ENCODE results near the gene LRRFIP1.
"Not testable (repeated sequence)": the region's sequence is repeated elsewhere in the genome, so short reads cannot be mapped to it uniquely, and the experiment has no call there.

LRRFIP1 gene, protein sequence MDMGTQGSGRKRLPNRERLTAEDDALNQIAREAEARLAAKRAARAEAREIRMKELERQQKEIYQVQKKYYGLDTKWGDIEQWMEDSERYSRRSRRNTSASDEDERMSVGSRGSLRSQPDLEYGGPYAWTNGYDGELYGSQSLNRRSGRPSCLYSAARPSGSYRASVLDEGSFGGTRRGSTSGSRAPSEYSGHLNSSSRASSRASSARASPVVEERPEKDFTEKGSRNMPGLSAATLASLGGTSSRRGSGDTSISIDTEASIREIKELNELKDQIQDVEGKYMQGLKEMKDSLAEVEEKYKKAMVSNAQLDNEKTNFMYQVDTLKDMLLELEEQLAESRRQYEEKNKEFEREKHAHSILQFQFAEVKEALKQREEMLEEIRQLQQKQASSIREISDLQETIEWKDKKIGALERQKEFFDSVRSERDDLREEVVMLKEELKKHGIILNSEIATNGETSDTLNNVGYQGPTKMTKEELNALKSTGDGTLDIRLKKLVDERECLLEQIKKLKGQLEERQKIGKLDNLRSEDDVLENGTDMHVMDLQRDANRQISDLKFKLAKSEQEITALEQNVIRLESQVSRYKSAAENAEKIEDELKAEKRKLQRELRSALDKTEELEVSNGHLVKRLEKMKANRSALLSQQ

DNA sequence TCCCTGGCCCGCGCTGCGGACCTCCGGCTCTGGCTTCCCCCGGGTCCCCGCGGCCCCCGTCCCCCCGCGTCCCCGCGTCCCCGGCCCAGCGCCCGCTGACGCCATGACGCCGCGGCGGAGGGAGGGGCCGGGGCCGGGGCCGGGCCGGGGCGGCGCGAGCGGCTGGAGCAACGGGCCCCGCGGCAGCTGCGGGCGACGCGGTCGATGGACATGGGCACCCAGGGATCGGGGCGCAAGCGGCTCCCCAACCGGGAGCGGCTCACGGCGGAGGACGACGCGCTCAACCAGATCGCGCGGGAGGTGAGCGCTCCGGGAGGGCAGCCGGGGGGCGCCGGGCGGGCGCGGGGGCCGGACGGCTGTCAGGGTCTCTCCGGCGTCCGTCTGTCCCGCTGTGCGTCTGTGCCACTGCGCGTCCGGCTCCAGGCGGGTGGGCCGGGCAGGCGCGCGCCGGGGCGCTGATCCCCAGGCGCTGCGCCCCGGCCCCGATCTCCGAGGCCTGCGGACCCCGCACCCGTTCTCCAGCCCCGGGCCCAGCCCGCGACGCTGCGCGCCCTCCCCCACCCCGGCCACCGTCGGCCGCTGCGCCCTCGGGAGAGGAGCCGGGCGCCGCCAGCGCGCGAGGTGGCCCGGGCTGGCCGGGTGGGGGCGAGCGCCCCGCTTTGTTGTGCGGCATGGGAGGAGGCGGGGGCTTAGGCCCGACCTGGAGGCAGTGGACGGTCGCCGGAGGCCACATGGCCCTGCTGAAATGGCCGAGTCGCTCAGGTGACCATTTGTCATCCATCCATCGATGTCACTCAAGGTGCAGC, at the start of gene LRRFIP1:
Gene LRRFIP1, plus strand, starts transcription at position 147 of the 806 bp plus-strand sequence. Its CDS starts 58 bp downstream, at position 205.
- peak; percentile 22 for DNase-seq

DNA sequence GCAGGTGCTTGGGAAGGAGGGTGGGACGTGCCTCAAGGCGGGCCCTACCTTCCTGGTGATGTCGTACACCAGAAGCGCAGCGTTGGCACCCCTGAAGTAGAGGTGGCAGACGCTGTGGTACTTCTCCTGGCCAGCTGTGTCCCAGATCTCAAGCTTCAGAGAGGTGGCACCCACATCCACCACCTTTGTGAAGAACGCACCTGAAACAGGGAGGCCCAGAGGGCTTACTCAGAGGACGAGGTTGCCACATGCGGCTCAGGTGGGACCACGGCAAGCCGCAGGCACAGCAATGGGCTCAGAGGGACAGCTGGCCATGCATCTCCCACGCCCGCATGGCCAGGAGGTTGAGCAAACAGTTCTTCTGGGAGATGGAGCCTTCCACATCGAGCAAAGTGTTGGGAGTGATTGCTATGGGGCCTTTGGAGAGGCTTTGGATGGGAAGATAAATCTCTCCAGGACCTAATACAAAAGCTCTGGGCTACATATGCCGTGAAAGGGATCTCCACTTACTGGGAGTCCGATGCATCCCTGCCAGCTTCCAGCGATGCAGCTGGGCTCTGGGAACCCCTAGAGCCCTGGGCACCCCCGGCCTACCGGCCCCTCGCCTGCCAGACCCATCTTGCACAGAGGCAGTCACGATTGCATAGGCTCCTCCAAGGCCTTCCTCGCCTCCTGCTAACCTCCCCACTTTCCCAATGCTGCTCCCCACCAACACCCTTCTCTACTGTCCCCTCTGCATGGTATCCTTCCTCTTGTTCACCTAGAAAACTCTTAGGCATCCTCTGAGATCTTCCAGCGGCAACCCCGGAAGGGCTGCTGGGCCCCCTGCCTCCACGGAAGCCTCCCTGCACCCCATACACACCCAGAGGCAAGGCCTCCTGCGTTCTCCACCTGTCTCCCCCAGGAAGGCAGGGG, 49.2 kb upstream of the LRRFIP1 start:
- DNase-seq: no peak

DNA sequence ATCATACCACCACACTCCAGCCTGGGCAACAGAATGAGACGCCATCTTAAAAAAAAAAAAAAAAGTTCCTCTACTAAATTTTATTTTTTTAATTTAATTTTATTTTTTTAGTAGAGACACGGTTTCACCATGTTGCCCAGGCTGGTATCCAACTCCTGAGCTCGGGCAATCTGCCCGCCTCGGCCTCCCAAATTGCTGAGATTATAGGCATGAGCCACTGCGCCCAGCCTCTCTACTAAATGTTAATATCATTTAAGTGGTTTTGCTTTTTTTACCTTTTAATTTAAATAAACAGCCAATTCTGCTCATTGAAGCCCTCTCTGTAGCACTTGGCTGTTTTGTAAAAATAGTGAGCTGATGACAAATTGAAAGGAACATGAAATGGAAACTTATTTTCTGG, 46.1 kb upstream of the LRRFIP1 start:
- no peak for DNase-seq

DNA sequence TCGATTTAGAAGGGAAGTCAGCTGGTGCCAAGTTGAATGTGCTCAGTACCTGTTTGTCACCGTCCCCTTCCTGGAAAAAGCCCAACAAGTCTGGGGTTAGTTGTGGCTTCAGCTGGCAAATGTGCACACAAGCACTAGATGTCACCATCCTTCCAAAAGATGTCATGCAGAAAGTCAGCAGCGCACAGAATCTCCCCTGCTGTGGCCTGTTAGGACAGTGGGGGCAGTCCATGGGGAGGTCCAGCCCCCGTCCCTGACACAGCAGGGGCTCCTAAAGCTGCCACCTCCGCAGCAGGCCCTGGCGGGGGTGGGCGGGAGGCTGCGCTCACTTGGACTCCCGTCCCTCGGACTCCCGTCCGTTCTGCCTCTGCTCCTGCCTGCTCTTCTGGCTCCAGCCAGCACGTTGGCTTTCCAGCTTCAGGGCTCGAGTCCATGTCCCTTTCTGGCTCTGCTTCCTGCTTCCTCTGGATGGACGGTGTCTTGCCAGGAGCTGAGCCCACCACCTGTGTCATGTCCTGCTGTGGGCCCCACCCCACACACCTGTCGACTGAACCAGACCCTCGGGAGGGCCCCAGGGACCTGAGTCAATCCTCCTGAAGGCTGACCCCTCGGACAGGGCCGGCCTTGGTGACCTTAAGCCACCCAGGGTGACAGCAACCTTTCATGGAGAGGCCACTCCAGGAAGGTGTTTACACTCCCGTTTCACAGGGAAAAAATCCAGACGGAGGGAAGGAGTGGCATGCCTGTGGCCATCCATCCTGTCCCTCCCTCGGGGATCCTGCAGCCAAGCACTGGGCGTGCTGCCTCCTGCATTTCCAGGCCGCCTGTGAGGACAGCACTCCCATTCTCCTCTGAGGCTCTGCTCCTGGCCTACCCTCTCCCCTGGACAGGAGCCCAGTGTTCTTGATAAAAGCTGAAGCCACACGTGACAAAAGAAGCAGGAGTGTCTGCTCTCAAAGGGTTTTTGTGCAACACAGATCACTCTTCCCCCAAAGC, 45.3 kb upstream of the LRRFIP1 start:
- DNase-seq: no peak

DNA sequence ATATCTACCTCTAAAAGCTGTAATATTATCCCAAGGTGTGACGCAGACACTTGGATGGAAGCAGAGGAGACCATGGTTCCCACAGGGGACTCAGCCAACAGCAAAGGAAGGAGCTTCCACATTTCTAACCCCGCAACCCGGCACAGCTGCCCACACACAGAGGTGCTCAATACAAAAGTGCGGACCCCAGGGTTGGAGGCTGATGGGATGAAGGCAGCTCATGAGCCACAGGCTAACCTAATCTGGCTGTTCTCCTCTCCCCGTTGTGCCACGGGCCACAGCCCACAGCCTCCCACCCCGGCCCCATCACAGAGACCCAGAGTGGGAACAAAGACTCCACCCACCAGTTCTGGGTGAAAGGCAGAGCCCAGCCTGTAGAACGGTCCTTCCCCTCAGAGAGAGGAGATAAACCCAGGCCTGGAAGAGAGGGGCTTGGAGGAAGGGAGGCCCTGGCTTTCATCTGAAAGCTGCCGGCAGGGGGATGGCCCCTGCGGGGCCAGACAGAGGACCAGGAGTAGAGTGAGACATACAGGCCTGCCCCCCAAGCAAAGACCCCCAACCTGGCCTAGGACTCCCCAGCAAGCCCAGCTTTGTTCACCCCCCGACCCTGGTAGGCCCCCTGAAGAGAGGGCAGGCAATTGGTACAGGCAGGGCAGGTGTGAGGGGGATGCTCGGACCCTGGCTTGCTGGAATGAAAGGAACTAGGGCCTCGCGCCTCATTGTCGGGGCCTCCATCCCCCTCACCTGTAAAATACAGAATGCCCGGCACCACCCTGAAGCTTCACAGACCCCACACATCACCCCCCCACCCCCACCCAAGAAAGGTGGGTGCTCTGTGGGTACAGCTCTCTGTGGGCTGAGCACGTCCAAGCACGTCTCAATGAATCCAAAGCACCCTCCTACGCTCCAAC, 43.7 kb upstream of the LRRFIP1 start:
- DNase-seq: no peak

DNA sequence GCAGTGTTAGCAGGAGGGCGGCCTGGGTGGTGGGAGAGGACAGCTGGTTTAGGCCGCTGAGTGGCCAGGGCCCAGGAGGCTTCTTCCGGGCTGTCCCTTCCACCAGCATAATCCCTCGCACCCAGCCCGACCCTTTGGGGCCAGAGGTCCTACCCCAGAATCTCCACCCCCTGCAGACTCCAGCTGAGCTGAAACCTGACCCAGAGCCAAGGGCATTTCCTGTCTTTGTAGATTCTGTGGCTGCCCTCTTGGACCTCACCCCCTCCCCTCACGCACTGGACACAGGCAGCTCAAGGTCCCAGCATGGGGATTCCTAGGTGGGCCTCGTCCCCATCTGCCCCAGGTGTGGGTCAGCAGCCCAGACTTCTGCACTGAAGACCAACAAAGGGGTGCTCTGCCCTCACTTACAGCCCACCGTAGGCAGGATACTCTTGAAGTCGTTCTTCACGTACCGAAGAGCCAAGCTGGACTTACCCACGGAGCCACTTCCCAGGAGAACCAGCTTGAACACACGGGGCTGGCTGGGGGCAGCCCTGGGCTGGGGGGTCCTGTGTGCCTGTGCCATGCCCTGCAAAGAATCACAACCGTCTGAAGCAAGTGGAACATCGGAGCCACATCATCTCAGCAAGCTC, 41.7 kb upstream of the LRRFIP1 start:
- DNase-seq: no peak

DNA sequence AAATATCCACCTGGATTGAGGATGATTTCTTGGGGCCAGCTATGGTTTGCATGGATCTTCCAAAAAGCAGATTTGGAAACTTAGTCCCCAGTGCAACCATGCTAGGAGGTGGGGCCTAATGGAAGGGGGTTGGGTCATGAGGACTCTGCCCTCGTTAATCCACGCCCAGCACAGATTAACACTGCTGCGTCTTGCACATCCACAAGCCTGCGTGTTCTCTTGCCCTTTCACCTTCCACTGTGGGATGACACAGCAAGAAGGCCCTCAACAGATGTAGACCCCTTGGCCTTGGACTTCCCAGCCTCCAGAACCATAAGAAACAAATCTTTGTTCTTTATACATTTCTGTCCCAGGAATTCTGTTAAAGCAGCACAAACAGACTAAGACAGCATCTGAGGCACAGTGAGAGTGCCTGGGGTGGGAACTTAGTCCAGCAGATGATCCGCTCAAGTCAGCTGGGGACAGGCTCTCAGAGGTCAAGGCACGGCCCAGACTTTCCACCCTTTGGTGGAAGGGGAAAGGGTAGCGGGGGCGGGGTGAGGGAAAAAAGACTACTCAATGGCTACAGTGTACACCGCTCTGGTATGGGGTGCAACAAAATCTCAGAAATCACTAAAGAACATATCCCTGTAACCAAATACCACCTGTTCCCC, 39.2 kb upstream of the LRRFIP1 start:
- DNase-seq: no peak

DNA sequence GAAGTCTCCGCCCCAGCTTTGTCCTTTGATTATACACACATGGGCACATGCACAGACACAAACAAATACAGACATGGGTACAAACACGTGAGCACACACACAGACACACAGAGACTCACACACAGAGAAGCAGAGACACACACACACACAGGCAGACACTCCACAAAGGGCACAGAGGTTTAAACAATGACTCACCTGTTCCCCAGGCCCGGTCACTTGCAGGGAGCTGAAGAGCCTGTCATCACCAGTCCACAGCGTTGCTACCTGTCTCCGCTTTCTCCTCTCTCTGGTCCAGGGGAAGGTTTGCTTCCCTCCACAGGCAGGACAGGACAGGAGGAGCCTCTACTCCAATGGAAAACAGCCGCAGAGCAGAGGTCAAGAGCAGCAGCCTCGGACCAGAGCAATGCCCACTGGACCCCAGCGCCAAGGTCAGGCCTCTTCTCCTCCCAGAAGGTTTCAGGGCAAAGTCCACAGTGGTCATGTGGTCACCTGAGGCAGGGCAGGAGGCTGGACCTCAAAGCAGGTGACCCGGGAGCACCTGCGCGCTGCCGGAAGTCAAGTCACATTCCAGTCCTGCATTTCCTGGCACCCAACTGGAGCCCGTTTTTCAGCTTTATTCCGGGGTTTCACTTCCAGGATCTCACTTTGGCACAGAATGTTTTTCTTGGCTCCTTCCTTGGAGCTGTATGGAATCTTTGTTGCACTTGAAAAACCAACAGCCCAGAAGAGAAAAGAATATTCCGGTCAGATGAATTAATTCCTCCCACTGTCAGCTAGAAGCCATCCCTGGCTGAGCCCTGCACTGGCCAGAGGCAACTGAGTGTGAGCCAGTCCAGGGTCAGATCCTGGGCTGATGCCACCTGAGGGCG, 36.9 kb upstream of the LRRFIP1 start, which contains the start of gene RAB17:
Gene RAB17, minus strand, starts transcription at position 463 of the 869 bp plus-strand sequence. CDS start 4,580 bp downstream, outside the sequence.
- DNase-seq: peak; percentile 50

DNA sequence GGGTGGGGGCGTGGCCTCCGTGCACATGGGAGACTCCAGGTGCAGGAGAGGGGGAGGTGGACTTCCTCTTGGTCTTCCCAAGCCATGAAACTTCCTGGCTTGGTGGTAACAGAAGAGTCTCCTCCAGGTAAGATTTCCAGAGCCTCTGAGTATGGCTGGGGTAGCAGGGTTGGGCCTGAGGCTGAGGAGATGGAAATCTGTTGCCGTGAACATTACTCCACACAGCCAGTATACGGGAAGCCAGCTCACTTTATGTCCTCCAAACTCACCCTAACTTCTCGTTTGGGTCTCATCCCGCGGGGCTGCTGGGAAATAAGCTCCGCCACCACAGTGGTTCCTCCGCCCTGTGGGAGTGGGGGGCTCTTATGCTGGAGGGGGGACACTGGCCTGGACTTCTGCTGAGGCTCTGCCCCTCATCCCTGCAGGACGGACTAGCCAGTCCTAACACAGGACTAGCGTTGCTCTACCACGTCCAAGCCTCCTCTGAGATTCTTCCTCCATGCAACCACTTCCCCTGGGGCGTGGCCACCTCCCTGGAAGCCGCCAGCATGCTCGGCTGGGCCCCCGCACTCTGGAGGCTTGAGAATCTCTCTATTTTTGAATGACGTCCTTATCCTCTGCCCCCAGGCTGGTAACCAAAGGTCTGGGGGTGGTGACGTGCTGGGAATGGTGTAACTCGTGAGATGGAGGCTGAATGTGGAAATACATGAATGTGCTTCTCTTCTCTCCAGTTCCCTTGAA, 36.1 kb upstream of the LRRFIP1 start:
- DNase-seq: no peak

DNA sequence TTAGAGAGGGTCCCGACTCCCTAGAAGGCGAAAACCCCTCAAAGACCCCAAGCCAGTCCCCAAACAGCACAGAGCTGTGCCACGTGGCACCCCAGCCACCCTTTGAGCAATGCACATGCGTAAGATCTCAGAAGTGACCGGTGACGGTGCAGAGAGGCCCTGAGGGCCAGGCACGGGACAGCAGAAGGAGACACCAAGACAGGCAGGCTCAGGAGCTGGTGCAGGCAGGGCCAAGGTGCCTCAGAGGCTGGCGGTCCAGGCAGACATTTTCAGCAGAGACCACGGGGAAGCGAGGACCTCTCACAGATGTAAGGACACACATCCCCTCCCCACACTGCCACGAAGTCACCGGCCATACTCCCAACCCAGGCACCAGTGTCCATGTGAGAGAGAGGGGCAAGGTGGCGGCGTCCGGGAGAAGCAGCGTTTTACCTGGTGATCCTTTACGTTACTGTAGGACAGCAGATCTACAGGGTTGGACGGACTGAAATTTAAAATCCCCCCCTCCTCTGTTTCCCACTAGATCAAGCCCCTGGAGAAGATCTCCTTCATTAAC, 34.9 kb upstream of the LRRFIP1 start:
- DNase-seq: no peak

DNA sequence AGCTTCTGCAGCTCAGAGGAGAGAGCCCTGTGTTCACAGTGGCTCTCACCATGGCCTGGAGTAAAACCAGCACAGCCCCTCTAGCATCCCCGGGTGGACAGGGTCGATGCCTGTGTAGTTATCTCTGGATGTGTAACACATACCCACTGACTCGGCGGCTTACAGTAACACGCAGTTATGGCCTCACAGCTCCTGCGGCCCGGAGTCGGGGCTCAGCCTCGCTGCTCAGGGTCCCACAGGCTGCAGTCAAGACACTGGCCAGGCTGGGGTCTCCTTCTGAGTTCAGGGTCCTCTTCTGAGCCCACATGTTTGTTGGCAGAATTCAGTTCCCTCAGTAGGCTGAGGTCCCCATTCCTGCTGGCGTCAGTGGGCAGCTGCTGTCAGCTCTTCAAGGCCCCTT, 34.4 kb upstream of the LRRFIP1 start:
- DNase-seq: no peak

DNA sequence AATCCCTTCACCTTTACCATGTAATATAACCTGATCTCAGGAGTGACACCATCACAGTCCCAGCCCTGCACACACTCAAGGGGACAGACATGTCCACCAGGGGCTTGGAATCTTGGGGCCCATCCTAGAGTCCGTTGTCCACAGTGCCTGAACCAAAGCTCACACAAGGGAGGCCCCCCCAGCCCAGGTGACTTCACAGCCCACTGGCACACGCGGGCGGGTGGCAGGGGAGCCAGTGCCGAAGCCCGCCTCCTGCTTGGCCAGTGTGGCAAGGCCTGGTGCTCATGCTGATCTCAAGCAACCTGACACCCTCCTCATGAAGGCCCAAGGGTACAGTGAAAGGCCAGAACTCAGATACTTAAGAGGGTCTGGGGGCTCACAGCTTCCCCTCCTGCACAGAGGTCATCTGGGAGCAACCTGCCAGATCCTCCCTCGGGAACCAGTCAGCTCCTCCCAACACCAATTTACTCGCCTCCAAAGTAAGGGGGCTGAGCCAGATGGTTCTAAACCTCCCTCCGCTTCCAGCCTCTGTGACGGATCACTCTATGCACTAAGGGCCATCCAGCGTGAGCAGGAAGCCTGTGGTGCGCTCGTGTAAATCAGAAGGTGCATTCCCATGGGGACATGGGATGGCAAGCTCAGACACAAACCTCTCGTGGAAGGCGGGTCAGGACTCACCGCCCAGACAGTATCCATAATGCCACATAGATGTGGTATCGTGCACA, 33.6 kb upstream of the LRRFIP1 start:
- no peak for DNase-seq

DNA sequence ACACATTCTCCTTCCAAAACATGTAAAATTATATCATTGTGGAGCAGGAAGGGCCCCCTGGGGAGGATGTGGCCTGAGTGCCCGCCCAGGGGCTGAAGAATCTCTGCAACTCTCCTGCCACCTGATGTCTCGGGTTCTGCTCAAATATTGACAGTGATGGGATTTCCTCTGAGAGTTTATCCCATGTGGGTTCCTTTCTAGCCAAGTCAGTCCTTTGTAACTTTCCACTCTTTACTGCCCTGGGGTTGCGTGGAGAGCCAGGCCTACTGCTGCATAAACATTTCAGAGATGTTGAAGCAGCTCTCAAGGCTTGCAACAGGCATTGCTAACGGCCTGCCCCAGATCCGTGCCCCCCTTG, 32.9 kb upstream of the LRRFIP1 start:
- DNase-seq: no peak

DNA sequence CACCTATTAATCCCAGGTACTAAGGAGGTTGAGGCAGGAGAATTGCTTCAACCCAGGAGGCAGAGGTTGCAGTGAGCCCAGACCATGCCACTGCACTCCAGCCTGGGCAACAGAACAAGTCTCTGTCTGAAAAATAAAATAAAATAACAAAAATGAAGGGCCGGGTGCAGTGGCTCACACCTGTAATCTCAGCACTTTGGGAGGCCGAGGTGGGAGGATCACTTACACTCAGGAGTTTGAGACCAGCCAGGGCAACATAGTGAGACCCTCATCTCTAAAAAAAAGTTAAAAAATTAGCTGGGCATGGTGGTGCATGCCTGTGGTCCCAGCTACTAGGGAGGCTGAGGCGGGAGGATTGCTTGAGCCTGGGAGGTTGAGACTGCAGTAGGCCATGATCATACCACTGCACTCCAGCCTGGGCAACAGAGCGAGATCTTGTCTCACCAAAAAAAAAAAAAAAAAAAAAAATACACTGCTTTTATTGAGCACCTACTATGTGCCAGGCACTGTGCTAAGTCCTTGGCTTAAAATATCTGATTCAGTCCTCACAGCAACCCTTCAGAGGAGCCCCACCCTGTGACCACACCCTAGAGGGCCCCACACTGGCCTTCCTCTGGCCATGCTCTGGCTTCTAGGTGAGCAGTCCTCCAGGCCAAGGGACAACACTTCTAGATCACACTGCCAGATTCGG, 31.4 kb upstream of the LRRFIP1 start:
- not testable (repeated sequence) for DNase-seq

DNA sequence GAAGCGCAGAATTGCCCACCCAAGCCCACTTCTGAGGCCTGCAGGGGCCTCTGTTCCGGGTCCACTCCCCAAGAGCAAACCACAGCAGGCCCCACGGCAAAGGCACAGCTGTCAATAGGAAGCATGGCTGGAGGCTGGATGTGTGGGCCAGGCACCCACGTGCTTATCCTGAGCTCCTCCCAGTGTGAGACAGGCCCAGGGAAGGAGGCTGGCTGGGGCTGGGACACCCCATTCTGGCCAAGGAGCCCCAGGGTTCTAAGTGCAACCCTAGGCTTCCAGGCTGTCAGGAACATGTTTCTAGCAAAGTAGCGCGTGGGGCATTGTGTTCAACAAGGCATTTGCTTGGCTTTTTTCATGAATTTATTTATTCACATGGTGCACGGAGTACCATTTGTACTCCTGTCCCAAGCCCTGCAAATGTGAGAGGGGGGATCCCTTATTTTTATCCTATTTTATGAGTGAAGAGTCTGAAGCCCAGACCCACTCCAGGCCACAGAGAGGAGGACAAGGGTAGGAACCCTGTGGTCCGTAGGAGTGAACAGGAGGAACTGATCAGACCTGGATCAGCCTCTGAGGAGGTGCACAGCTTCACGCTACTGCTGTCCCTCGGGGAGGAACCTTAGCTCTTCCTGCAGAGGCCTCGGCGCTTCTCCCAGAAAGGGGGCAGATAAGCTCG, 30.7 kb upstream of the LRRFIP1 start:
- no peak for DNase-seq
